ENCODE results near the gene PAQR5.
A peak's percentile ranks its signal among the peaks of the same experiment; 100 is the strongest.
"Not testable (repeated sequence)": the region's sequence is repeated elsewhere in the genome, so short reads cannot be mapped to it uniquely, and the experiment has no call there.

Gene PAQR5, protein sequence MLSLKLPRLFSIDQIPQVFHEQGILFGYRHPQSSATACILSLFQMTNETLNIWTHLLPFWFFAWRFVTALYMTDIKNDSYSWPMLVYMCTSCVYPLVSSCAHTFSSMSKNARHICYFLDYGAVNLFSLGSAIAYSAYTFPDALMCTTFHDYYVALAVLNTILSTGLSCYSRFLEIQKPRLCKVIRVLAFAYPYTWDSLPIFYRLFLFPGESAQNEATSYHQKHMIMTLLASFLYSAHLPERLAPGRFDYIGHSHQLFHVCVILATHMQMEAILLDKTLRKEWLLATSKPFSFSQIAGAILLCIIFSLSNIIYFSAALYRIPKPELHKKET

DNA sequence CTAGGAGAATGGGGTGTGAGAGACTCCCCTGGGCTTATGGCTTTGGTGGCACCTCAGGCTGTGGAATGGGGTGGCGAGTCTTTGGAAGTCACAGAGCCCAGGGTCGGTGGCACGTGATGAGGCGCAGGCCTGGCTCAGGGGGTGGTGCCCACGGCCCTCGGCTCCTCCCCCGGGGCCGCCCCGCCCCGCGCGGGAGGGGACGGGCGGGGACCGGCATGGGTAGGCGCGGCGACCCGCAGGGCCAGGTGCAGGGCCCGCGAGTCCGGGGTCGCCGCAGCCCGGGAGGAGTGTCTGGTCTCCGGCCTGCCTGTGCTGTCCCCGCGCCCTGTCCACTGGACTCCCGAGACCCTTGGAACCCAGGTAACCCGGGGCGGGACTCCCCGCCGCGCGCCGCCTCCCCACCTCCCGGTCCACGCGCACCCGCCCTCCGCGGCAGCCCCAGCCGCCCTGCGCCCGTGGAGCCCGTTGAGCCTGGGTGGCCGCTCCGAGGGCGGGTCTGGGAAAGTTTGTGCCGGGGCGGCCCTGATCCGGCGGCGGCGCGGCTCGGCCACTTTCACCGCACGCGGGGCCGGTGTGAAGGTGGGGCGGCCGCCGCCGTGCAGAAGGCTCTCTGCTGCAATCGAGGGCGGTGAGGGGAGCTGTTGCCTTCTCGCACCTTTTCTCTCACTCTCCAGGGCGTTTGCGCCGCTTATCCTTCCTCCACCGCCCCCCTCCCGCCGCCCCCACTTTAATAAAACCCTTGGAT is at the start of gene PAQR5:
Gene PAQR5 (plus strand): TSS at position 216 of the 745 bp plus-strand sequence. CDS start 61,169 bp downstream, outside the sequence.
- peak; percentile 37 for DNase-seq

DNA sequence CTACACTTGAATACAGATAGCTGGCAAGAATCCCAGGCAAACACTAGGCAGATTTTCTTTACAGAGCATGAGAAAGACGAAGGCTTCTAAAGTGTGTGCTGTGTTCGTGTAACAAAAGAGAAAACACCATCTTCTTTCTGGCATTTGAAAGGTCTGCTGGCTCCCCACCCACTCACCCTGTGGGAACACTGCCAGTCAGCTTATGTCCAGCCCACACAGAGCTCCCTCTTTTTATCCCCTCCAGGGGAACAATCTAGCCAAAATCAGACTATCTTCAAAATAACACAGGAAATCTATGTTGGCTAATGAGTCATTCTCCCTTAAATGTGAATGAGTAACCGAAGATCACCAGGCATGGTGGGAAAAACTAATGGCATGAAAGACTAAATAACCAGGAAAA is 45.6 kb upstream of the PAQR5 start:
- peak; percentile 12 for DNase-seq

DNA sequence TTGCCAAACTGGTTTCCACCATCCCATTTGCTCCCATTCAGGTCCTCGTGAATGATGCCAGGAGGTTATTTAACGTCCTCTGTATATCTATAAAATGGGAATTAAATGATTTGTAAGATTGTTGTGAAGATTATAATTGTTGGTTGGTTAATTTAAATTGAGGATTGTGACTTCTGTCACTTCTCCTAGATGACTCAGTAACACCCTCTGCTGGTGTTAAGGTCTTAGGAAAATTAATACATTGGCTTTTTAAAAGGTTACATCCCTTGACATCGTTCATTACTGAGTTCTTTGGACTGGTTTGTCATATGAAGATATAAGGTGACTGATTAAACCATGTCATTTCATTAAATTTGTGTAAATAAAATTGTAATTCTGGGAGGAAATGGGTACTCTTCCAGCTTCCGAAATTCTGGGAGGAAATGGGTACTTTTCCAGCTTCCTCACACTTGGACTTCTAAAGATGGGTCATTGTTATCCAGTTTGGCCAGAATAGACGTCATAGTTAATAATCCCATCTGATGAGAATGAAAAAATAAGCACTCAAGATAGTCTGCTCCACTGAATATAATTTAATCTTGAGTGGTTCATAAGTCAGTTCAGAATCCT is 33.3 kb upstream of the PAQR5 start:
- DNase-seq: peak; percentile 71

DNA sequence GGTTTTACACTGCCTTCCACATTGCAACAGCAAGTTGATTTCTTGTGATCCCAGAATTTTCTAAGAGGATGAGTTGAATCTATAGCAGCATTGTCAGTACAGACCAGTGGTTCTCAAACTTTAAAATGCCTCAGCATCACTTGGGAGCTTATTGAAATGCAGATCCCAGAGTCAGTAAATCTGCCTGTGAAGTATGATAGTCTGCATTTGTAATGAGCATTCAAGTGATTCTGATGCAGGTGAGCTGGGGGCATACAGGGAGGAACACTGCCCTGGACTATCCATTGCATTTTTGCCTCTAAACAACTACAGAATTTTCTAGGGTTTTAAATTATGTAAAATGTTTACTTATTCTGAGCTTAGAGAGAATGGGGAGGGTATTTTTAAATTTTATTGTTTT is 27.5 kb upstream of the PAQR5 start:
- no peak for DNase-seq

DNA sequence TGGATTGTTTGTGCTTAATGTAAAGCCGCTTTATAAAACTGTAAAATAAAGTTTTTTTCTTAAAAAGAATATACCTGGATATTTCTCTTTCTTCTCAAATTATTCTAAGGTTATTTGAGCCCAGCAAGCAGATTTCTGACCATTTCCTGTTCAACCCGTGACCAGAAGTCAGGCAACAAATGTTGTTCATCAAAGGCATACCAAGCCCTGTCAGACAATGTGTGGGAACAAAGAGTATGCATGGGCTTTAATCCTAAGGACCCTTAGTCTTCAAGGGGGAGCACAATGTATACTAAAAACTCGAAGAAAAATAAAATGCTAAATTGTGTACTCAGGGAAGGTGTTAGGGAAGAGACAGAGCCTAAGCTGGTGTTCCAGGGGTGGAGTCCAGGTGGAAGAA is 26.6 kb upstream of the PAQR5 start:
- no peak for DNase-seq

DNA sequence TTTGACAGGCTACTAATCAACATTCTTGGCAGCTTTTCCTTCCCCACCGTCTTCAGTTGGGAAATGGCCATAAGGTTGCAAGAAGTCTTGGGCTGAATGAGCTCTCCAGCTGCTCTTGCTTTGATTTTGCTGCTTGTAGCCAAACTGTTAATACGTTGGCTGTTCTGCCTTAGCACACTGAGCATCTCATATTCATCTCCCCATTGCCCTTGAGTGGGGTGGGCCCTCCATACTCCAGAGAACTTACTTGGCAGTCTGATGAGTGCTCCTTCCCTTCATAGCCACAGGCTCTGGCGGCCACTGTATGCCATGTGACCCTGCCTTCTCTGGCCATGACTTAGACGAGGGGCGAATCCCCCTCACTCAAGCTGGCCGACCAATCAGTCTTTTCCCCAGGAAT is 25.8 kb upstream of the PAQR5 start:
- DNase-seq: no peak

GRCh38 chr15:69275074-69275670 is 23.5 kb upstream of the PAQR5 start:
- no peak for DNase-seq

DNA sequence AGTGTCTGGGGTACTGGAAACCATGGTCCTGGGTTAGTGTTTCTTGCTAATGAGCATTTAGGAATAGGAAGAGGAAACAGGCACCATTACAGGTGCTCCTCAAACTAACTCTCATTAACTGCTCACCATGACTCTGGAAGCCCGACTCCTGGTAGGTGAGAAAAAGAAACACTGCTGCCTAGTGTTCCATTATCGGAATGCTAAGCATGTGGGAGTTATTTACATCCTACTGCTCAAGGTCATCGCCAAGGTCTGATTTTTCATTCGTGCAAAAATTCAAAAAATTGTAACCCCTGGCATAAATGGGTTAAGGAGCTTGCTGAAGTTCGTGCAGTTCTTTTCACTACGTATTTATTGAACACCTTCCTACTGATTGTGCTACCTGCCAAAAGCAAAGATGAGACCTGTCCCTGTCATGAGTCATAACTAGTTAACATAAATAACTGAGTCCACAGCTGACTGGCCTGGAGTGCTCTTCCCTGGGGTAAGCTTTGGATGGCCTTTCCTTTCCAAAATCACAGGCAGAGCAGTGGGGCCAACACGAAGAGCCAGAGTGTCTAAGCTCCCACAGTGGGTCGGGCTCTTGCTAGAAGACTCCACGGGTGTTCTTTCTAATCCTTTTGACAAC is 22.7 kb upstream of the PAQR5 start:
- no peak for DNase-seq

DNA sequence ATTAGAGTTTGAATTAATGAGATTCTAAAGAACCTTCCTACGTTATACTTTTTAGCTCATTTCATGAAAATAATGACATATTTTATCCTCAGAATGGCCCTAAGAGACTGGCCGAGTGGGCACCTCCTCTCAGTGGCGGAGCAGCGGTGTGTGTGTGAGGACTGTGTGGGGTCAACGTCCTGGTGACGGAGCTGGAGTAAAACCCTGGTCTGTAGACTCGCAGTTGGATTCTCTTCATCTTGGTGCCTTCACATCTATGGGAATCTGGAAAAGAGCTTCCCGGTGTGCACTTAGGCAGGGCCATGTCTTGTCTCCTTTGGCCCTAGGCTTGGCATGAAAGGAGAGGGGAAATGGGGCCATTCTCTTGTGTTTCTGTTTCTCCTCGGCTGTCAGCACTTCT is 21.4 kb upstream of the PAQR5 start:
- DNase-seq: no peak

- no peak for DNase-seq
Observed at GRCh38 chr15:69279636-69280035, 19.1 kb upstream of the PAQR5 start.

- no peak for DNase-seq
Observed at GRCh38 chr15:69280783-69281182, 17.9 kb upstream of the PAQR5 start.

DNA sequence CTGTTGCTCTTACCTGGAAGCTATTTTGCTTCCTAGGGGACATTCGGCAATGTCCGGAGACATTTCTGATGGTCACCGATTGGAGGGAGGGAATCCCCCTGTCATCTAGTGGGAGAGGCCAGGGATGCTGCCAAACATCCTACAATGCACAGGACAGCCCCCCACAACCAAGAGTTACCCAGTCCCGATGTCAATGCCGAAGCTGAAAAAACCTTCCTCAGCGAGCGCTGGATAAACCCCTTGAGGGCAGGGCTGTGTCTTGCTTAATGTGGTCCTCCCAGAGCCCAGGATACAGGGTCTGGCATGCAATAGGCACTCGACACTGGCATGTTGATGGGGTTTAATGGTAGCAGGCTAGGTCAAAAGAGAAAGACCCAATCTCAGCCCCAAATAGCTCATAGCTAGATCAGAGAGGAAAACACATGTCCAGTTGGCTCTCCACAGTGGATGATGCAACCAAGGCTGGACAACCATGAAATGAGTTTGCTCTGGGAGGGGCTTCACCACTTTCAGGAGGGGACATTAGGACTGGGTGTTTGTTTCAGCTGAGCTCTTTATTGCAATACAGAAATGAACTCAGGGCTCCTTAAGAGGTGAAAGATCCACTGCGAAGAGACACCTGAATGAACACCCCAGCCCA is 16.5 kb upstream of the PAQR5 start:
- DNase-seq: no peak

GRCh38 chr15:69285834-69286233 is 12.9 kb upstream of the PAQR5 start:
- no peak for DNase-seq

GRCh38 chr15:69288011-69288410 is 10.7 kb upstream of the PAQR5 start:
- DNase-seq: no peak

DNA sequence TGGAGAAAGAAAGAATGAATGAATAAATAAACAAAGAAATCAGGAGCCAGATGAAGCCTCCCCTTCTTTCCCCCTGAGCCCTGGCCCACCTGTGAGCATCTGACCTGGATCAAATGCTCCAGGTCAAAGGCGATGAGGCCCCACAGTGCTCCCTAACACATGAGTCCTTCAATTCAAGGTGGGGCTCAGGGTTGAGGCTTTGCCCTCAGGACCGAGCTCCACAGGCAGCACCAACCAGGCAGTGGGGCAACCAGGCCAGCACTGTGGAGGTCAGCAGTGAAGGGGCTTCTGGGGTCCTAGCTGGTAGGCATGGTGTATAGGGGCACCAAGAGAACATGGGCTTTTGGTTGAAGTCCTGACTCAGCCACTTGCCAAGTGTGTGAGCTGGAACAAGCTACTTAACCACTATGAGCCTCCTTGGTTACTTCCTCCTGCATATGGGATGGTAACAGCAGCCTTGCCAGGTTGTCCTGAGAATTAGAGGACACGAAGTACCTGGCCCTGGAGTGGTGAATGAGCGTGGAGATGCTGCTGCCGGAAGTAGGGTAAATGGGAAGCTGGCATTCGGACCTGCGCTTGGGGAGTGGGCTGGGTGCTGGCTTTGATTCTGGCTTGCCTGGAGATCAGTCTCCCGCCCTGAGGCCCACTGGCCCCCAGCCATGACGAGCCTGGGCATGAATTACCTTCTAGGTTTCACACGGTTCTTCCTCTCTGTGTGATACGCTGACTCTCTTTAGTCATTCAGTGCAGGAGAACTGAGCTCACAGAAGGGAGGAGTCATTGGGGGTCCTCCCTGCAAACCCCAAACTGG is 10.0 kb upstream of the PAQR5 start:
- no peak for DNase-seq

GRCh38 chr15:69289342-69290146 is 9.2 kb upstream of the PAQR5 start:
- no peak for DNase-seq

DNA sequence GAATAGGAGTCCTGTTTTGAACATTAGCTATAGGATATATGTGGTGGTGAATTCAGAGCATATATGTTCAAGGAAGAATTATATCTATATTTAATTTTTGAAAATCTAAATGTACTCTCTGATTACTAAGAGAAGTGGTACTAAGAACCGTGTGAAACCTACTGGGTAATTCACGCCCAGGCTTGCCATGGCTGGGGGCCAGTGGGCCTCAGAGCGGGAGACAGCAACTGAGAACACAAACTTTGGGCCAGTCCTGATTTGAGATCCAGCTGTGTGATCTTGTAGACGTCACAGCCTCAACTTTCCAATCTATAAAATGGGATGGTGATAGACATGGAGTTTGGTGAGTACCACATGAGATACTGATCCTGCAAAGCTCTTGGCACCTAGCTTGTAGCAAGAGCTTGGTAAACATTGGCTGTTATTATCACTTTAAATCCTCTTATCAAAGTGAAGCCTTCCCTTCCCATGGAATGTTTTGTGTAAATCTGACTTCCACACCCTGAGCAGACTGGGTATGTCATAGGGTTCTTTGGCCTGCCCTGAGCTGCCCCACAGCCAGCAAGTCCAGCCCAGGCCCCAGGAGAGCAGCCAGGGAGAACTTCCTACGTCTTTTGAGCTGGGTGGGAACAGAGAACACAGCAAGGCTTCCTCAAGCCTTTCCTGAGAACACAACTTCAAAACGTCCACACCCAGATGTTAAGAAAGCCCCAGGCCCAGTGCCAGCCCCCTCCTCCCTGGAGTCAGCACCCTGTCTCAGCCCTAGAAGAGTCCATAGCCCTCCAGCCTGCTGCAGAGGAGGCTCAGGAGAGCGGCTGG is 8.2 kb upstream of the PAQR5 start:
- no peak for DNase-seq

DNA sequence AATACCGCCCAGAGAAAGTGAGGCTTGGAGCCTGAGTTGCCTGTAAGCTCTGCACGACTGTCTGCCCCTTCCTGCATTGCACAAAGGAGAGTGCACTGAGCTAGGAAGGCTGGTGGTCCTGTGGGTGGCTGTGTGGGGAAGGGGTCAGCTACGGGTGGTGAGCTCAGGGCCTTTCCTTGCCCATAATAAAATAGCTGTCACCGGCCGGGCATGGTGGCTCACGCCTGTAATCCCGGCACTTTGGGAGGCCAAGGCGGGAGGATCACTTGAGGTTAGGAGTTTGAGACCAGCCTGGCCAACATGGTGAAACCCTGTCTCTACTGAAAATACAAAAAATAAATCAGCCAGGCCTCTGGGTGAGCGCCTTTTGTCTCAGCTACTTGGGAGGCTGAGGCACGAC is 7.1 kb upstream of the PAQR5 start:
- not testable (repeated sequence) for DNase-seq

DNA sequence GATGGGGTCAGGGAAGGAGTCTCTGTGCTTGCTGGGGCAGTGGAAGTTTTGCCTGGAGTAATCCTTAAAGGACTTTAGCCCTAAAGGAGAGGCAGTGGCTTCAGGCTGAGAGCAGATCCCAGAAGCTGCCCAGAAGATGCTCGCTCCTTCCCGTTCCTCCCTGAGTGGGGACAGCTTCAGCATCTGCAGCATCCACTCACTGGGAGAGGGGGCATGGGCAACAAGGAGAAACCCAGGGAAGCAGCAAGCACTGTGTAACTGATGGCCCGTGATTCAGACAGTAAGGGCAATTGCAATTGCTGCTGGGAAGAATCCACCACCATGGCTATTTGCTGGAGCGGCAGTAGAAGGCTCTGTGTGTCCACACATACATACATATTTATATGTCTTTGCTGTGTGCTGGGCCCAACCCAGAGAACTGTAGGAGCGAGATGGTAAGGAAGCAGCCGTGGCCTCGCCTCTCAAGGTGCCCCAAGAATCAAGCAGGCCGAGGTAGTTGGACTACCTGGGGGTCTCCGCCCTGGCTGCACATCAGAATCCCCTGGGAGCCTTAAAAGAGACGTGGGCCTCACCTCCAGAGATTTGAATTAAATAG is 5.8 kb upstream of the PAQR5 start:
- DNase-seq: no peak
